Transverse colon (tissue), 4 donors: ENCODE measurements around the gene ISLR. TPM values are rescaled to one million over a fixed set of nuclear protein-coding genes. Genes with fewer than 3 reads are reported as not detected.

Experiments used
- DNase-seq: peaks from one replicate; pipeline ENCODE4 v3.0.0-alpha.2; 2019
- H3K27ac ChIP-seq, 4 donors: fragments of 200-600 bp; sonication (generic); 2 replicates each; pipeline ENCODE4 v1.5.1; 2016 to 2018; ENCODE audit warnings: inconsistent platforms in 4 of 4
- H3K27me3 ChIP-seq: fragments of 200-600 bp; sonication (generic); 2 replicates; pipeline ENCODE4 v1.5.1; 2017; ENCODE audit warnings: inconsistent platforms
- H3K36me3 ChIP-seq, 4 donors: fragments of 200-600 bp; sonication (generic); 2 replicates each; pipeline ENCODE4 v1.5.1; 2017 to 2019; ENCODE audit warnings: inconsistent platforms in 4 of 4
- H3K4me1 ChIP-seq, 4 donors: fragments of 200-600 bp; sonication (generic); 2 replicates each; pipeline ENCODE4 v1.5.1; 2017 to 2020; ENCODE audit warnings: inconsistent platforms in 4 of 4
- H3K4me3 ChIP-seq, 4 donors: fragments of 200-600 bp; sonication (generic); 1 replicate in 1 of 4; 2 replicates in 3 of 4; pipeline versions ENCODE4 v1.5.1 to v1.6.1; 2017 to 2019; ENCODE audit warnings: inconsistent platforms in 4 of 4
- H3K9me3 ChIP-seq, 2 donors: fragments of 200-600 bp; sonication (generic); 2 replicates each; pipeline ENCODE4 v1.5.1; 2017 to 2019; ENCODE audit warnings: inconsistent platforms in 2 of 2
- EP300 ChIP-seq: sonication (generic); formaldehyde crosslinking; IDR thresholded peaks from one replicate; pipeline ENCODE4 v1.6.1; 2017; ENCODE audit warnings: antibody characterized with exemption, low read depth
- POLR2A ChIP-seq: fragments of 450-650 bp; IDR thresholded peaks from one replicate; pipeline ENCODE4 v1.6.1; 2016; ENCODE audit warnings: antibody characterized with exemption, mild to moderate bottlenecking, moderate library complexity
- POLR2AphosphoS5 ChIP-seq, 3 donors: sonication (generic); formaldehyde crosslinking; IDR thresholded peaks; one replicate each; pipeline ENCODE4 v1.6.1; 2016; ENCODE audit warnings: antibody characterized with exemption in 3 of 3
- WGBS, 2 donors: methylation state at CpG; one replicate each; pipeline ENCODE4 v1.1.5; 2018; ENCODE audit warnings: low coverage in 1 of 2; 5-methylcytosine and 5-hydroxymethylcytosine counted together
- in situ Hi-C, 4 donors: fragments of 200-750 bp; cut with MboI; loops; one replicate each; pipeline versions ENCODE4 v1.15.0 to v1.15.1; 2017; ENCODE audit warnings: low sequenced_read_pairs in 3 of 4, low pct_ligation_motif_present in 1 of 4, low pct_unique_long_range_greater_than_20kb in 1 of 4
- intact Hi-C: fragments of 100-400 bp; cut with DNase I; formaldehyde crosslinking; loops from one replicate; pipeline ENCODE4 v1.15.1; 2023; ENCODE audit warnings: low total_unique reads
- total RNA-seq, 4 donors: library from RNA; depleted of rRNA; stranded (reverse); fragments of >200 nt; gene quantifications; one replicate each; pipeline ENCODE4 v1.1.0, GENCODE V29; 2016
- TF ChIP-seq, protein P1 (sequence below), 5 experiments: fragments of 200-600 bp in 3 of 5; fragments of 450-650 bp in 2 of 5; sonication (generic) in 3 of 5; IDR thresholded peaks; 1 replicate in 2 of 5; 2 replicates in 3 of 5; pipeline ENCODE4 v1.5.1; 2016 to 2017; ENCODE audit warnings: antibody characterized with exemption in 5 of 5, inconsistent platforms in 3 of 5, mild to moderate bottlenecking in 2 of 5, moderate library complexity in 1 of 5

Gene ISLR
- total RNA-seq, 4 donors from 2014 or later = 18.8 to 191 (median 25.5) TPM

DNA sequence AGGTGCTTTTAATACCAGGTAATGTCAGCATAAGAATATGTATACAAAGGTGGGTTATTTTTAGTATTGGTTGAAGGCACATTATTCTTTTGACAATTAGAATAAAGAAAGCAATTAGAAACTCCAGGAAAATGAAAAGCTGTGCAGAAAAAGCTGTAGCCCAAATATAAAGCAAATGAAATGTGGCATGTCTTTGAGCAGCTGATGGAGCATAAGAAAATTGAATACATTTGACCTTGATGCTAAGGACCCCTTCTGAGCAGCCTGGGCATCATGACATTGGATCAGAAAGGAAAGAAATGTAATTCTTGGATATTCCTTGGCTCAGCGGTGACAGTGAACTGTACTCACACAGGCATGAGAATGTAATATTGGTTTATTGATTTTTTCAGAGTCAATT lies 8.0 kb upstream of the ISLR start:
- intact Hi-C loops = no loop called here
- 96 to 100% methylated on average over 1 of the region's 1 CpG for WGBS, 2 donors
- Histone ChIP-seq H3K36me3 (no peaks in the 10 kb centered on the region), H3K4me1 (no peaks in the 10 kb centered on the region), H3K27ac (no peak overlapping the region), H3K9me3 (no peaks in the 10 kb centered on the region), H3K27me3 (no peaks in the 10 kb centered on the region), H3K4me3 (no peak overlapping the region)
- DNase-seq = no peak
- TF ChIP-seq EP300 (no peak), POLR2AphosphoS5 (IDR thresholded peaks at IDR 0.05) (no peak), POLR2A (no peak)
- TF ChIP-seq, protein P1, sequence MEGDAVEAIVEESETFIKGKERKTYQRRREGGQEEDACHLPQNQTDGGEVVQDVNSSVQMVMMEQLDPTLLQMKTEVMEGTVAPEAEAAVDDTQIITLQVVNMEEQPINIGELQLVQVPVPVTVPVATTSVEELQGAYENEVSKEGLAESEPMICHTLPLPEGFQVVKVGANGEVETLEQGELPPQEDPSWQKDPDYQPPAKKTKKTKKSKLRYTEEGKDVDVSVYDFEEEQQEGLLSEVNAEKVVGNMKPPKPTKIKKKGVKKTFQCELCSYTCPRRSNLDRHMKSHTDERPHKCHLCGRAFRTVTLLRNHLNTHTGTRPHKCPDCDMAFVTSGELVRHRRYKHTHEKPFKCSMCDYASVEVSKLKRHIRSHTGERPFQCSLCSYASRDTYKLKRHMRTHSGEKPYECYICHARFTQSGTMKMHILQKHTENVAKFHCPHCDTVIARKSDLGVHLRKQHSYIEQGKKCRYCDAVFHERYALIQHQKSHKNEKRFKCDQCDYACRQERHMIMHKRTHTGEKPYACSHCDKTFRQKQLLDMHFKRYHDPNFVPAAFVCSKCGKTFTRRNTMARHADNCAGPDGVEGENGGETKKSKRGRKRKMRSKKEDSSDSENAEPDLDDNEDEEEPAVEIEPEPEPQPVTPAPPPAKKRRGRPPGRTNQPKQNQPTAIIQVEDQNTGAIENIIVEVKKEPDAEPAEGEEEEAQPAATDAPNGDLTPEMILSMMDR (IDR thresholded peaks at IDR 0.05) = no peak
- in situ Hi-C loops = no loop called here

DNA sequence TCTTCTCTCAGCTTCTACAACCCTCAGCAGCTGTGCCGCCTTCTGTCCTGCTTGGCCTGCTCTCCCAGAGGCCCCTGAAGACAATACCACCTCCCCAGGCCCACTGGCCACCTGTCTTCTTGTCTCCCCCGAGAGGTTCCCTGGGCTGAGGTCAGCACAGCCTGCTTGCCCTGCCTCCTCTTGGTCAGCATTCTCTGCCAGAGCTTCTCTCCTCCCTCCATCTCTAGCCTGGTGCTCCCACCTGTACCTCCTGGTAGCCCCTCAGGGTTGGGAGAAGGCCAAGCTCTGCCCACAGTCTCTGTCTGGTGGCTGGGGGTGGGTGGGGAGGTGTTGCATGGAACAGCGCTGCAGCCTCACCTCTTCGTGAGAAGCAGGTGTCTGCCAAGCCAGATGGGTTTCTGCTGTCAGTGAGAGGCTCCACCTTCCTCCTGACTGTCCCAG lies 5.6 kb upstream of the ISLR start:
- intact Hi-C loops (no loop called here), in situ Hi-C loops (no loop called here)
- Histone ChIP-seq H3K27ac (no peak overlapping the region), H3K27me3 (no peaks in the 10 kb centered on the region), H3K4me3 (no peak overlapping the region), H3K36me3 (no peaks in the 10 kb centered on the region), H3K9me3 (no peaks in the 10 kb centered on the region), H3K4me1 (peaks cover 0 to 8% (median 5%) of the 10 kb centered on the region in 4 donors)
- no peak for DNase-seq
- TF ChIP-seq EP300 (no peak), POLR2AphosphoS5 (IDR thresholded peaks at IDR 0.05) (no peak), POLR2A (no peak)
- TF ChIP-seq, protein P1 (IDR thresholded peaks at IDR 0.05) = no peak
- 71% methylated on average over 4 of the region's 4 CpGs; no CpG with 5 or more reads in 1 of the 2 donors for WGBS, 2 donors

DNA sequence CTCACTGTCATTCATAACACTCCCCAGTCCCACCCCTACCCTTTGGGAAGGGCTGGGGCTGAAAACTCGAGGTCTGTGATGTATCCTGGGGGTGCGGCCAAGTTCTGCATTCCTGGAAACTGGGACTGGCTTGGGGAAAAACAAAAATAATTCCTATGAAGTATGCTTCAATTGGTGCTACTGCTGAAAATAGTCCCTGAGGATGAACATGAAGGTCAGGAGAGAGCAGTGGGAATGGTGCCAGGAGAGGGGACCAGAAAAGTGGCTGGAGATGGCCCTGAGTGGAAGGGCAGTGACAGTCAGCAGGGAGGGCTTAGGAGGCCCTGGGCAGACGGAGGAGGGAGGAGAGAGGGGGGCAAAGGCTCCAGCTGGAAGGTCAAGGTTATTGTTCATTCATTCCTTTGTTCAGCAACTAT lies 4.8 kb upstream of the ISLR start:
- TF ChIP-seq, protein P1 (IDR thresholded peaks at IDR 0.05) = no peak
- no peak for TF ChIP-seq EP300
- no peak for TF ChIP-seq POLR2AphosphoS5 (IDR thresholded peaks at IDR 0.05)
- intact Hi-C loops (no loop called here), in situ Hi-C loops (no loop called here)
- Histone ChIP-seq H3K4me3 (no peak overlapping the region), H3K27ac (peak overlapping the region in 1 of 4 donors; percentile 5), H3K36me3 (no peaks in the 10 kb centered on the region), H3K4me1 (peaks cover 0 to 11% (median 8%) of the 10 kb centered on the region in 4 donors), H3K27me3 (no peaks in the 10 kb centered on the region), H3K9me3 (no peaks in the 10 kb centered on the region)
- no peak for DNase-seq
- 20 to 43% methylated on average over 1 to 3 of the region's 3 CpGs for WGBS, 2 donors

DNA sequence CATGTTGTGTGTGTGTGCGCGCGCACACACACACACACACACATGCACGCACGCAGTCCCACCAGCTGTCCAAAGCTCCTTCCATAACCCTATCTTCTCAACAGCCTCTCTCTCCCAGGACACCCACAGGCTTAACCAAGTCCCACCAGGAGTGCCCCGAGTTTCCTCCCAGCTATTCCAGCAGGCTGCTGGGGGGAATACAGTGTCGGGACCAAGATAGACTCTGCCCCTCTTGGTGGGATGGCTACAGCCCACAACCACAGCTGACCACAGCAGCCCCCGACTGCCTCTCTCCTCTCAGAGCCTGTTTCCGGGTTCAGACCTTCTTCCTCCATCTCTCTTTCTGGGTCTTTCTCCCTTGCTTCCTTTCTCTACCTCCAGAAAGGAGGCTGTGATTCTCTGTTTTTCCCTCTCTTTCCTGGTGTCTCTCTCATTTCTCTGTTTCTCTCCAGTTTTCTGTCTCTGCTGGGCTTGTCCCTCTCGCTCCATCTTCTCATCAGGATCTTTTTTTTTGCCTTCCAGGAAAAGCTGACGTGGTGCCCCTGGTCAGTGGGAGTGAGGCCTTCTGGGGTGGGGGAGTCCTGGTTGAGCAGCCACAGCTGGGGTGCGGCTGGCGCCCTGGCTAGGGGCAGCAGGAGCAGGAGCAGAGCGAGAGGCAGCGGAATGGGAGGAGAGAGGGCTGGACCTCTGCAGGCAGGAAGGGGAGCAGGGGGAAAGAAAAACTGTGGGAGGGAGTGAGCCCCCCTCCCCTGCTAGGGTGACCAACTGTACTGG lies 3.3 kb upstream of the ISLR start:
- Histone ChIP-seq H3K4me3 (no peak overlapping the region), H3K9me3 (no peaks in the 10 kb centered on the region), H3K36me3 (no peaks in the 10 kb centered on the region), H3K4me1 (peaks cover 0 to 13% (median 8%) of the 10 kb centered on the region in 4 donors), H3K27me3 (no peaks in the 10 kb centered on the region), H3K27ac (no peak overlapping the region)
- no peak for DNase-seq
- in situ Hi-C loops (no loop called here), intact Hi-C loops (no loop called here)
- 69 to 80% methylated on average over 7 to 15 of the region's 15 CpGs for WGBS, 2 donors
- no peak for TF ChIP-seq POLR2AphosphoS5 (IDR thresholded peaks at IDR 0.05)
- TF ChIP-seq POLR2A = no peak
- TF ChIP-seq, protein P1 (IDR thresholded peaks at IDR 0.05) = no peak
- TF ChIP-seq EP300 = no peak
